ENCODE data around the gene PMVK.

PMVK gene

DNA sequence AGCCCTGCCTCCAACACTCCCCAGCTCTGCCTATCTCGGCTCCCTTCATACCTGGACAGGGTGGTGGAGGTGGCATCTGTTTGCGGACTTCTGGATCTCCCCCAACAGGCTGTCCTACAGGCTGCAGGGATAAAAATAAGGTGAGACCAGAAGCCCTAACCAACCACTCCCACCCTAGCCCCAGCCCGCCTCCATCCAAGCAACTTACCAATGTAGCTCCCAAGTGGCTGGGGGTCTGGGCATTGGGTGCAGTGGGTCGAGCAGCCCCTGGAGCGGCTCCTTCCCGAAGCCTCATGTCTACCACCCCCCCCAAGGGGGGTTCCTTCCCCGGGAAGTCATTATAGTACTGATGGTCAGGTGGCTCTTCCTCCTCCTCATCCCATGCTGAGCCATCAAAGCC lies 29.6 kb upstream of the PMVK start:
- DNase-seq: no peak

DNA sequence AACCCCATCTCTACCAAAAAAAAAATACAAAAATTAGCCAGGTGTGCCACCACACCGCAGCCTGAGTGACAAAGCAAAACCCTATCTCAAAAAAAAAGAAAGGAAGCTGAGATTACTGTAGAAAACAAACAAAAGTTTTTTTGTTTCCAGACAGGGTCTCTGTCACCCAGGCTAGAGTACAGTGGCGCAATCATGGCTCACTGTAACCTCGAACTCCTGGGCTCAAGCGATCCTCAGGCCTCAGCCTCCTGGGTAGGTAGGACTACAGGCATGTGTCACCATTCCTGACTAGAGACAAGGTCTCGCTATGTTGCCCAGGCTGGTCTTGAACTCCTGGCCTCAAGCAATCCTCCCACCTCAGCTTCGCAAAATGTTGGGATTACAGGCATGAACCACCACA lies 27.8 kb upstream of the PMVK start:
- DNase-seq: no peak

DNA sequence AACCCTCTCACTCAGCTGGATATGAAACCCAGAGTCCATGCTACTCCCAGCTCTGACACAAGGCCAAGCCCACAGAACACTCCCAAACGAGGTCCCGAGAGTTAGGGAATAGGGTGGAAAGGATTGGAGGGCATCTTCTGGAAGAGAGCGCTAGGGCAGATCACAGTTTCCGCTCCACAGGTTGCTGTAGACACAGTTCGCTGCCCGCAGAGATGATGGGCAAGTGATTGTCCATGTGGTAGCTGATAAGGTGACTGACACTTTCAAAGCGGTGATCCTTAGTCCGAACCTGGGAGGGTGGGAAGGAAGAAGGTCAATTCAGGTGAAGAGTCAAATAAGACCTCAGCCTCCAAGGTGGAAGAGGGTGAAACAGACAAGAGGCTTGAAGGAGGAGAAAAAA lies 27.1 kb upstream of the PMVK start:
- no peak for DNase-seq

DNA sequence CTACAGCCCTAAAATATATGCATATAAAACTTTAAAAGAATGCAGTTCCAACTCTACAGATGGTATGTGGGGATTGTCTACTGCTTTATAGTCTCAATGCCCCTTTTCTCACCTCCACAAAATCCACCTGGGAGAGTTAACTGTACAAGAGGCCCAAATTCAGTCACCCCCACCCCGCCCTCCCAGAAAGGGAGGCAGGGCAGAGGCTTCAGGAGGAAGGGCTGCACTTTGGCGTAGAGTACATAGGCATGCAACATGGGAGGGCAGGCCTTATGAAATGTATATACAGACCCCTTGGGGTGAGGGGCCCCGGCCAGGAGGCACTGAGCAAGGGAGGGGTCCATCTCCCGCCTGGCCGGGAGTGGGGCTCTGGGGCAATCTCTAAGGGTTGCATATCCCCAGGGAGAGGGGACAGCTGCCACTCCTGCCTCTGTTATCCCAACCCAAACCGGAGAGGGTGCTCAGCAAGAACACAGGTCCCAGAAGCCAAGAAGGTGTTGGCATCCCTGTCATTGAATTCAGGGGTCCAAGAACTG lies 26.3 kb upstream of the PMVK start:
- no peak for DNase-seq

DNA sequence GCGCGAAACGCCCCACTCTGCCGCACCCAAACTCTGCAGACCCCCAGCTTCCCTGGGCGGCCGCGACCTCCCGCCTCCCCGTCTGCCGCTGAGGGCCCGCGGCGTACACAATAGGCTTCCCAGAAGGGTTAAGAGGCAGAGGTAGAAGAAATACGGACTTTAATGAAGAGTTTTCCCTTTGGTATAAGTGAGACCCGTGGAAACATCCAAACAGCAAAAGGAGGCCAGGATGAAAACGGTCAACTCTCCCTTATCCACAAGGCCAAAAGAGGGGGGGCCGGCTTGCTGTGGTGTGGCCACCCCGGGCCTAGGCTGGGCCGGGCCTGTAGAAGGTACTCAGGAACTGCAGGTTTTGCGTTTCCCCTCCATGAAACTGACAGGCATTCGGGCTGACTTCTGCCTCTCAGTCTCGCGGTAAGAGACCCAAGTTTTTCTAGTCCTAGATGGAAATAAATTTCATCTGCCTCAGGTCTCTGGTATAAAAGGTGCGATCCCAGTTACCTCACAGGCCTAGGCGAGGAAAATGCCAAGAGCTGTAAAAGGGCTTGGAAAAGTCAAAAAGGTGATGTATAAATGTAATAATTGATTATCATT lies 25.7 kb upstream of the PMVK start:
- no peak for DNase-seq

DNA sequence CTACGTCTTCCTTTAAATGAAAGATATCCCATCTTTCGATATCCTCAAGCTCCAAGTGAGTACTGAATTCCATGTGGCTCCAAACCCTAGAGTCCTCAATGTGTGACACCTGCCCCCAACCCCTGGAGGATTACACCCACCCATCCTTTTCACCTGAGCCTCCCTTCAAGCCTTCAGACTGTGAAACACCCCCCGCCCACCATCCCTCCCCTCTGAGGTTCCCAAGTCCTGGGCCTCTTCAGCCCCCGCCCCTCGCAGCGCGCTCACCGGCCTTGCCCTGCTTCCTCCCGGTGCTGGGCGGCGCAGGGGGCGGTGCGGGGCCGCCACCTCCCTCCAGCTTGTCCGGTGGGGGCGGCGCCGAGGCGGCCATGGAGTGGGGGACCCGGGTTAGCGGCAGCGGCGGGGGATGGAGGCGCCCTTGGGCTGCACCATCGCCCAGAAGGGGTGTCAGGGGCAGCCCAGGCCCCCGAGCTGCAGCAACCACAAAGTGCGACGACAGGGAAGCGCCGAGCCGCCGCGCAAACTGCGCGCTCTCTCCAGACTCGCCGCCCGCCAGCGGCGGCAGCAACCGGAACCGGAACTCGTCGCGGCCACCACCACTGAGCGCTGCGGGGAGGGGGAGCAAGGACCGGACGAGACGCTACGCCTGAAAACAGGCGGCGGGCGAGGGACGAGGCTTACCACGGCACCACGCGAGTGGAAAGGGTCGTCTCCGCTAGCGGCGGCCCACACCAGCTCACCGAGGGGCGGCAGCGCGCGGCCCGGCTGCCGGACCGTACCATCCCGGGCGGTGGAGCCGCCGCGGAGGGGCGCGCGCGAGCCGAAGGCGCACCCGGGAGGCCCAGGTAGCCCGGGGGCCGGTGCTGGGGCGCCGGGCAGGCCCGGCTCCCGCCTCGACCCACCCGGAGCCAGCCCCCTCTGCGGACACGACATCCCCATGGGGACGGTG lies 25.0 kb upstream of the PMVK start, which contains the start of gene PYGO2:
TSS of gene PYGO2 (minus strand) at position 576 of the 949 bp plus-strand sequence. CDS start at position 370, 206 bp downstream.
- DNase-seq: peak; percentile 42 to 92

DNA sequence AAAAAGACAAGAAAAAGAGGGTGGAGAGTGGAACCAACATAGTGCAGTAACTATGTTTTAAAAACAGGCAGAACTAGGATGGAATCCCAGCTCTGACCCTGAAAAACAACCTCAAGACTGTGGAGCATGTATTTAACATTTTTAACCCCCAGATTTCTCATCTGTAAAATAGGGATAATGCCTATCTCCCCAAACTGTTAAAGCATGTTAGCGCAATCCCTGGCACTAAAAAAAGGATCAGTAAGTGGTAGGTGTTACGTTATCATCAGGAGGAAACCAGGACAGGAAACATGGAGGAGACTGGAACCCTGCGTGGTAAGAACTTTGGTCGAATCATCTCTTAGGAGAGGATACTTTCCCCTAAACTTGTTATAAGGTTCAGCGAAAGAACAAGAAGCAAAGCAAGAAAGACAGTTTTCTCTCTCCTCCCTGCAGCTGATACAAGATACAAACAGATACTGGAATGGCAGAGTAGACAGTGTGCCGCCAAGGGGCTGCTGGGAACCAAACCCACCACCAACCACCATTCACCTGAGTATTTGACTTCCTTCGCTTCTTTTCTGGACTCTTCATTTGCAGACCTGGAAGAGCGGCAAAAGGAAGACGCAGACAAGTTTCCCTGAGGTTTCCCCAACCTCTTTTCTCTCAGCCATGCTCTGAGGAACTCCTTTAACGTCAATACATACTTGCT lies 24.1 kb upstream of the PMVK start:
- no peak for DNase-seq

DNA sequence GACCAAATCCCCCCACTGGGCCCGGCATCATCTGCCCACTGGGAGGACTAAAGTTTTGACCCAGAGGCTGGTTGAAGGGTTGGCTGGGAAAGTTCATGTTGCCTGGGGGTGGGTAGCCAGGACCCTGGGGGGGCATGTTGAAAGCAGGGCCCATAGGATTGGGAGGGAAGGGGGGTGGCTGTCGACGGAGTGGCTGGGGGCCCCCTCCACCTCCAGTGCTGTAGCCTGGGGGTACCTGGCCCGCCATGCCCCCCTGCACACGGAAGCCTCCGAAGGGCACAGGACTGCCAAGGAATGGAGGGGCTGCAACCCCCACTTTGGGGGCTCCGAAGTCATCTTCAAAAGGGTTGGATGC lies 22.9 kb upstream of the PMVK start:
- no peak for DNase-seq

DNA sequence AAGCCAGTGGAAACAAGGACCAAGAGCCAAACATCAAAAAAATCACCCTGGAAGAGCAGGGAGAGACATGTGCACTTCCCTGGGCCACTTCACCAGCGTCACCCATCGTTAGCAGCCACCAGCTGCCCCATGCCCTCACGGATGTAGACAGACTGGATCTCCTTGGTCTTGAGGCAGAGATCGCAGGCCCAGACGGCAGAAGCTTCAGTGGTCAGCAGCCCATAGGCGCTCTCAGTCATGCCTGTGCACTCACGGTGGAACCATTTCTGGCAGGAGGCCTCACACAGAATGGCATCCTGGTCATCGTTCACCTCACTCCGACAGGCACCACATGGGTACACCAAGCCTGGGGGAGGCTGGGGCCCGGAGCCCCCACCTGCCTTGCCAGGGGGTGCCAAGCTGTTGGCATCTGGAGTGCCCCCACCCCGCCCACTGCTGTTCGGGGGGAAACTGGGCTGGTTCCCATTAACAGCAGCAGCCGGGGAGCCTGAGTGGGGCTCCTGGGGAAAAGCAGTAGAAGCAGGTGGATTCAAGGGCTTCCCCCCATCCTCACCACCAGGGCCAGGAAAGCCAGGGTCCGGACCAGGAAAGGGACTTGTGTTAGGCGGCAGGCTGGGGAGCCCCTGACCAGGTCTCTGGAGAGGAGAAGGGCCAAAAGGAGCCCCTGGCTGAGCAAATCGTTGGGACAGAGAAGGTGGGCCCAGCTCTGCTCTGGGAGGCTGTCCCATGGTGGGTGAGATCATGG lies 22.3 kb upstream of the PMVK start:
- DNase-seq: no peak

DNA sequence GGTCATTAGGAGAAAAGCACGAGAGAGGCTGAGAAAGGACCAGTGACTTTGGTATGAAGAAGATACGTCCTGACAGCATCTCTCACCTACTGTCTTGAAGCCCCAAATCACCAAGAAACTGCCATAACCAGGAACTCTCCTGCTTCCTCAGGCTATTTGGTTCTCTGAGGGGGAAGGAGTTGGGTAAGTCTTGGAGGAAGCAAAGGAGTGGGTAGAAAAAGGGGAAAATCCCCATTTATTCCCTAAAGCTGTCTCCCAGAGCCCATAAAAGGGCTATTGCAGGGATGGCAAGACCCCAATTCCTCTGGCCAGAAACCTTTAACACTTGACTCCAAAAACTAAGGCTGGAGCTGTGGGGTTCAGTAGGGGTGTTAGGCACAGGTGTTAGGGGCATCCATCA lies 21.5 kb upstream of the PMVK start:
- no peak for DNase-seq

DNA sequence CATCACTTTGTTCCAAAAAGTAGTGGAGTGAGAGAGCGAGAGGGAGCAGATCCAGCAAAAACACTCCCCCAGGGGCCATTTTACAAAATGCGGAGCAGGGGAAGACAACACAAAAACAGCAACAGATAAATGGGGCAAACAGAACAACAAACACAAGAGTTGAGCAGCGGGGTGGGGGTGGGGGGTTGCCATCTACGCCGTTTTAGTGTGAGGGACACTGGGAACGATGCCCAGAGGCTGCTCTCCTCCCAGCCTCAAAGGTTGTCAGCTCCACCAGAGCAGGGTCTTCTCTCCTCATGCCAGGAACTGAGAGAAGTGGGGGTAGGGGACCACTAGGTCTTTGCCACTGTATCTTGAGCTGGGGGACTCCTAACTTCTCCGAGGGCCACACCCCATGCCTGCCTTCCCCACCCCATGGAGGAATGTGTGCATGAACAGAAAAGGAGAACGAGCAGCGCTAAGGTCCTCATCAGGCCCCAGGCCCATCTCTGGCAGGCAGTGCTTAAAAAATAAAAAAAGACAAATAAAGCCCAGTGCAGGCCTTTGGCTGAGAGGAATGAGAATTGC lies 20.7 kb upstream of the PMVK start:
- DNase-seq: no peak

DNA sequence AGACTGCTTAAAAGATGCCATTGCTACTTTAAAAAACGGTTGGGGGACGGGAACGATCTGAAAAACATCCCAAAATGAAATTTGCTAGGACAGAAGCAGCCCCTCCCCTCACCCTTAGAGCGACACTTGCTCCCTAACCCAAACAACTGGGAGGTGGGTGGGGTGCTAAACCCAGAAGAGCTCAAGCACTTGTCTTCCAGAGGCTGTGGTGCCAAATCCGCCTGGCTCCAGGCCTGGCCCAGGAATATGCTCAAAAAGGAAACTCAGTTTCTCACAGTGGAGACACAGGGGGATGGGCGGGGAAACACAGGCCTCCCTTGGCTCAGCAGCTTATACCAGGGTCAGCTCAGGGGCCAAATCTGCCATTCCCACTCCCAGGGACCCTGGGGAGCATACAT lies 20.0 kb upstream of the PMVK start:
- DNase-seq: no peak

DNA sequence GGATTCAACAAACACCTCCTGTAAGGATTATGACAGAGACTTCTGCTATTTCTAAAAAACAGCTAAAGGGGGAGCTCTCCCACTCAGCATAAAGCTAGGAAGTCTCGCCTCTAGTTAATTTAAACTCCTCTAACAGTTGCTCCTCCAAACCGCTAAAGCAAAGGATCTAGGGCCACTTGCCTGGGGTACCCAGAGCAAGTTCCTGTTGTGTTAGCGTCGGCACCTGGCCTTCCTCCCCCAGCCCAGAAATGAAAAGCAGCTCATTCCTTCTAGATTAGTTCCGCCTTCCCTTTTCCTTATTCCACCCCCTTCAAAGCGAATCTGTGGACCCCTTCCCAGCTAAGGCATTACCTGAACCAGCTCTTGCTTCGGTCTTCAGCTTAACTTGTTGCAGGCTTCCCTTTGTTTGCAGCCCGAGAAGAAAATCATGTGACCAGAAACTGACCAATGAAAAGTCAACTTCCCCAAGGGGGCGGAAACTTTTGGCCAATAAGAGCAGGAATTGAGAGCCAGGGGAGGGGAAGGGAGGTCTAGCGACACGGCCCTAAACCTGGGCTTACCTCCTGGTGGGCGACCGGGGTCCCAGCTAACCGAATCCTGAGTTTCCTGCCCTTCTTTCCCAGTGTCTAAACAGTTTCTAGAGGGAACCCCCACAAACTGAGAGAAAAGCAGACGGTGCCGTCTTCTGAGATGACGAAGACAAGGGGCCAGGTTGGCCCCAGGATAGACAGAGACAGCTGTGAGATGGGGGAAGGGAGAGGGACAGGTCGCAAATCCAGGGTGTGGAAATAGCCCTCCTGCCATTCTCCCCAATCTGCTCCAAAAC lies 19.4 kb upstream of the PMVK start, which contains the start of gene PBXIP1:
TSS of gene PBXIP1 (minus strand) at position 382 of the 826 bp plus-strand sequence. CDS start 2,378 bp downstream, outside the sequence.
- peak; percentile 47 to 84 for DNase-seq

DNA sequence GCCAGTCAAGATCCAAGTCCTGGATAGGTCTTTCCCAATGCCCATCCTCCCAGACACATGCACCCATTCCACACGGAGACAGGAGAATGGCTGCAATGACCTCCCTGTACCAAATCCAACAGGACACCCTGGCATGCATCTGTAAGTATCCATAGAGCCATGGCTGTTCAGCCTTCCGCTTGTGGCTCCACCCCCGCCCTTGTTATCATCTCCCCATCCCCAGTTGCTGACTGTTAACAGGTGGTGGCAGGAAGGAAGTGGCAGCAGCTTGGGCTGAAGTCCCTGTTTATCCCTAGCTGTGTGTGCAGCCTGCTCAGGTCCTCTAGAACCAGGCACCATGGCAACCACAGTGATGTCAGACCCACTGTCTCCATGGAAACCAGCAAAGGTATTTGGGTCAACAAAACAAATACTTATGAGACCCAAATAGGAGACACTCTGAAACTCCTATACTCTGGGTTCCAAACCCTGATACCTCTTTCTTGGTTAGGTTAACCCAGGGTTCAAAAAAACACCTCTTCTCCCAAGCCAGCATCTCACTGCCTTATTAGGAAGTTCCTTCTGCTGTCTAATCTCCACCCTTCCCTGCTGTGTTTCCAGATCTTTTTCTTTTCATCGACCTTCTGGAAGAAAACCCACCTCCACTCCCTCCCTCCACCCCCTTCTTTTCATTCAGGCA lies 18.7 kb upstream of the PMVK start:
- peak in 1 of 2 donors; percentile 47 for DNase-seq

DNA sequence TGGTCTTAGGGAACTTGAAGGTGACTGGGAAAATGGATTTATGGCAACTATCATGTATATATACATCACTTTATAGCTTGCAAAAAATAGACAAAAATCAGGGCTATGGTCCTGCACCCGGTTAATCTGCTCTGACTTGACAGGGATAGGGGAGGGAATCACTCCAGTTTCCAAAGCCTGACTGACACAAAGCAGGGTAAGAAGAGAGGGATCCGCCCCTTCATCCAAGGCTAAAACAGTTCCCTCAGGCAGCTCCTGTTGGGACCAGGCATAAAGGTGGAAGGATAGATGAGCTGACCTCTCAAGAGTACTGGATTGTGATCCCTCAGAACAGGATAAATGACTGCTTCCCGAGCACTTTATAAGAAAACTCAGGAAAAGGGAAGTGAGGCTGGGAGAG lies 18.0 kb upstream of the PMVK start:
- DNase-seq: no peak

DNA sequence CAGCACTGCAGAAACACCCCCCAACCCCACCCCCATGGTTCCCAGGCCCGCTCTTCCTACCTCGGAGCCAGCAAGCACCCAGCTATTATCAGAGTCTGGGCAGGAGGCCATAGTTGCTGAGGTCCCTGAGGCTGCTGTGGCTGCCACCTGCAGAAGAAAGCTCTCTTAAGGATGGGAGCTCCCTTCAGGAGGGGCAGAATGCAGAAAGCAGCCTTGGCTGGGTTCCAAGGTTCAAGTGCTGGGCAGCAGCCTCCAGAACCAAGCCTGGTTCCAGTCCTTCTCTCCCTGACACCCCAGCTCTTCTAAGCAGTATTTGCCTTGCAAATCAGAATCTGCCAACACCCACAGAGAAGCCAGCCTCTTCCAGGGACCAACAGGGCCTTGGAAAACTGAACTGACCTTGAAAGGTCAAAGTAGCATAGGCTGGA lies 17.1 kb upstream of the PMVK start:
- no peak for DNase-seq

DNA sequence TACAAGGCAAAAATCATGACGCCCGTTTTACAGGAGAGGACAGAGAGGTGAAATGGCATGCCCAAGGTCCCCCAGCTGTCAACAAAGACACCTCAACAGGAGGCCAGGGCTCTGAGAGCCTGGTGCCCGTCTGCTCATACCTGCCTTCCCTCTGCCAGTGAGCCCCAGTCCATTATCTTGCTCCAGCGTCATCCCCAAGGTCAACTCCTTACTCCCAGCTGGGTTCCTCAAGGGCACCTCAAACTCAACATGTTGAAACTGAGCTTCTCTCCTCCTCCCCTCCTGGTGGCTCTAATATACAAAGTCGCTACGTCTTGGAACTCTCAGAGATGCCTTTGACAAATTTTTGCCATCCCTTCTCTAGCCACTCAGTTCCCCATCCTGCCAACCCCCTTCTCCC lies 16.1 kb upstream of the PMVK start:
- DNase-seq: no peak

DNA sequence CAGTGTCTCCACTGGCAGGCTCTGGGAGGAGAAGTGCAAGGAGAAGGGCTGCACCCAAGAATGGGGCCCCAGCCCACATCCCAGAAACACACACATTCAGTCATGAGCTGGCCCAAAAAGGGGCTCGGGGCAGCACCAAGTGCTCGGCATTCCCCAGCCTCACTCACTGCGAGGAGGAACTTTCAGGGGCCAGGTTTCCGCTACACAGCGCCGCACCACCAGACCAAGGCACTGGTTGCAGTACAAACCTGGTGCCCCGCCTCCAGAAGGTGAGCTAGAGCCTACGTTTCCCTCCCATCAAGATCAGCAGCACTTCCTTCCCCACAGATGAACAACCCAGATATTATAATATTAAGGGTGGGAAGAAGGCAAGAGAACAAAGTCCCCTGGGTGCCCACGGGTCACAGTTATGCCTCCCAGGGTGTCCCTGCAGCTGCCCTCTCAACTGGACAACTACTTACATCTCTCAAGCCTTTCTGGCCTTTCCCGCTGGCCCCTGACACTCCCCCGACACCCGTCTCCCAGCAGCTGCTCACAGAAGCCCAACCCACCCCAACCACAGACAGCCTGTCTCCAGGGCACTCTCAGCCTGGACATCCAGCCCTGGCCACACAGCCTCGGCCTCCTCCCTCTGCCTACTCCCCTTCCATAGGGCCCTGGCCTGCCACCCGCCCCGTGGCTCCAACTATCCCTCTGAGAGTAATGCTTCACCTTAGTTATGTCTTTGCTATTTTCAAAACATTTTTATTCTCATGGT lies 15.6 kb upstream of the PMVK start:
- no peak for DNase-seq

DNA sequence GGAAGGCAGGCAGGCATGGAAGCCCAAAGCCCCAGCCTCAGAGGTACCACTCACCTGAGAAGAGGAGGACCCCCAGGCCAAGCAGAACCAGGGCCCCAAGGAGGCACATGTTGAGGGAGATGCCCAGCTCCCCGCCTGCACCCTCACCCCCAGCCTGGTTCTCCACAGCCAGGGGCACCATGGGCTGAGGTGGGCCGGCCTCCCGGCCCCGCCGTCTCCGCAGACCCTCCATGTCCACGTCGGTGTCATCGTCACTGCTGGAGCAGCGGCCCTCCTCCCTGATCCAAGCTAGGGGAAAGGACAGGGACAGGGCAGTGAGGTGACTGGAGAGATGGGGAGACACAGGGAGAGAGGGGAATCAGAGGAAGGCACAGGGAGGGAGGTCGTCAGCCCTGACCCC lies 11.6 kb upstream of the PMVK start:
- no peak for DNase-seq

Measured in bone marrow (tissue), 2 donors.